HCT116 (cell line): ENCODE measurements around the gene C11orf58.

ENCODE experiments used
- CEBPB ChIP-seq: IDR thresholded peaks from 2 replicates; pipeline ENCODE4 v1.6.1; 2012; ENCODE audit warnings: low read depth
- EGR1 ChIP-seq: IDR thresholded peaks from 2 replicates; pipeline ENCODE4 v1.6.1; 2012; ENCODE audit warnings: low read depth
- EZH2 ChIP-seq: fragments of 200-600 bp; sonication (generic); IDR thresholded peaks from 2 replicates; pipeline ENCODE4 v1.6.1; 2017; ENCODE audit warnings: antibody characterized with exemption, mixed run types
- EZH2phosphoT487 ChIP-seq: fragments of 200-600 bp; IDR thresholded peaks from 2 replicates; pipeline ENCODE4 v1.6.1; 2018; ENCODE audit warnings: antibody characterized with exemption, borderline replicate concordance
- POLR2A ChIP-seq: IDR thresholded peaks from 2 replicates; pipeline ENCODE4 v1.7.0; 2011; ENCODE audit warnings: borderline replicate concordance; ENCODE audit not compliant: insufficient read depth, insufficient read length; ENCODE audit errors: extremely low read depth
- POLR2AphosphoS5 ChIP-seq: IDR thresholded peaks from 2 replicates; pipeline ENCODE4 v1.6.1; 2011; ENCODE audit warnings: mild to moderate bottlenecking, low read depth, low read length, moderate library complexity
- RAD21 ChIP-seq: IDR thresholded peaks from 2 replicates; pipeline ENCODE4 v1.6.1; 2012; ENCODE audit warnings: low read depth, mild to moderate bottlenecking
- YY1 ChIP-seq: IDR thresholded peaks from 2 replicates; pipeline ENCODE4 v1.6.1; 2011; ENCODE audit warnings: low read length, low read depth, moderate library complexity, mild to moderate bottlenecking; ENCODE audit not compliant: insufficient replicate concordance; ENCODE audit errors: extremely low read depth
- TF ChIP-seq, protein P1 (sequence below), 3 experiments: fragments of 200-600 bp in 1 of 3; sonication (generic) in 1 of 3; IDR thresholded peaks in 2 of 3; conservative IDR thresholded peaks in 1 of 3; 2 replicates each; pipeline ENCODE4 v1.5.1; 2012 to 2017; ENCODE audit warnings: low read depth in 2 of 3, low read length in 2 of 3, antibody characterized with exemption in 1 of 3, borderline replicate concordance in 1 of 3, control low read depth in 1 of 3, mild to moderate bottlenecking in 1 of 3, mixed read lengths in 1 of 3, mixed run types in 1 of 3, moderate library complexity in 1 of 3; ENCODE audit not compliant: insufficient read depth in 1 of 3
- TF ChIP-seq, protein P2 (sequence below): IDR thresholded peaks from 2 replicates; pipeline ENCODE4 v1.6.1; 2012
- TF ChIP-seq, protein P3 (sequence below): IDR thresholded peaks from 2 replicates; pipeline ENCODE4 v1.6.1; 2012

DNA sequence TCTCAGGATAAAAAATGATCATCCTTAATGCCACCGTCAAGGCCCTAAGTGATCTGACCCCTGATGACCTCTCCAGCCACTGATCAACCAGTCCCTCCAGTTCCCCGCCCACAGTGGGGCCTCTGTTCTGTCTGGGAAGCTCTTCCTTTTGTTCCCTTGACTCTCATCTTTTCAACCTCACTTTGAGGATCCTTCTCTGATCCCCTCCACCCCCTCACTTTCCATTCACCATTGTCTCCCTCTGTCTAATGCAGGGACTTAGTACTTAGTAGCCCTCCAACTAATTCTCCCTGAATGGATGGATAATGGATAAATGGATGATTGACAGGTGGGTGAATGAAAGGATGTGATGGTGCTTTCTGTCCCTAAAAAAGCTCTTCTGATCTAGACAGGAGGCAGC lies 45.6 kb downstream of the C11orf58 start:
- TF ChIP-seq POLR2AphosphoS5 (no peak), CEBPB (no peak), EGR1 (no peak), POLR2A (no peak), YY1 (no peak), RAD21 (no peak), EZH2phosphoT487 (no peak), EZH2 (no peak)
- TF ChIP-seq, protein P1, sequence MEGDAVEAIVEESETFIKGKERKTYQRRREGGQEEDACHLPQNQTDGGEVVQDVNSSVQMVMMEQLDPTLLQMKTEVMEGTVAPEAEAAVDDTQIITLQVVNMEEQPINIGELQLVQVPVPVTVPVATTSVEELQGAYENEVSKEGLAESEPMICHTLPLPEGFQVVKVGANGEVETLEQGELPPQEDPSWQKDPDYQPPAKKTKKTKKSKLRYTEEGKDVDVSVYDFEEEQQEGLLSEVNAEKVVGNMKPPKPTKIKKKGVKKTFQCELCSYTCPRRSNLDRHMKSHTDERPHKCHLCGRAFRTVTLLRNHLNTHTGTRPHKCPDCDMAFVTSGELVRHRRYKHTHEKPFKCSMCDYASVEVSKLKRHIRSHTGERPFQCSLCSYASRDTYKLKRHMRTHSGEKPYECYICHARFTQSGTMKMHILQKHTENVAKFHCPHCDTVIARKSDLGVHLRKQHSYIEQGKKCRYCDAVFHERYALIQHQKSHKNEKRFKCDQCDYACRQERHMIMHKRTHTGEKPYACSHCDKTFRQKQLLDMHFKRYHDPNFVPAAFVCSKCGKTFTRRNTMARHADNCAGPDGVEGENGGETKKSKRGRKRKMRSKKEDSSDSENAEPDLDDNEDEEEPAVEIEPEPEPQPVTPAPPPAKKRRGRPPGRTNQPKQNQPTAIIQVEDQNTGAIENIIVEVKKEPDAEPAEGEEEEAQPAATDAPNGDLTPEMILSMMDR (IDR thresholded peaks at IDR 0.05 in 2 of 3, conservative IDR thresholded peaks at IDR 0.05 in 1 of 3; ENCODE audit: borderline replicate concordance in 1 of 3, insufficient read depth in 1 of 3, low read depth in 2 of 3, low read length in 2 of 3): no peak
- TF ChIP-seq, protein P2, sequence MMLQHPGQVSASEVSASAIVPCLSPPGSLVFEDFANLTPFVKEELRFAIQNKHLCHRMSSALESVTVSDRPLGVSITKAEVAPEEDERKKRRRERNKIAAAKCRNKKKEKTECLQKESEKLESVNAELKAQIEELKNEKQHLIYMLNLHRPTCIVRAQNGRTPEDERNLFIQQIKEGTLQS: no peak
- TF ChIP-seq, protein P3, sequence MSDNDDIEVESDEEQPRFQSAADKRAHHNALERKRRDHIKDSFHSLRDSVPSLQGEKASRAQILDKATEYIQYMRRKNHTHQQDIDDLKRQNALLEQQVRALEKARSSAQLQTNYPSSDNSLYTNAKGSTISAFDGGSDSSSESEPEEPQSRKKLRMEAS: no peak
